Gastroesophageal sphincter (tissue), 3 donors: Measurements from ENCODE around the gene PRKG1.

ENCODE experiments used
- CTCF ChIP-seq, 4 experiments: fragments of 200-600 bp in 2 of 4; fragments of 450-650 bp in 2 of 4; sonication (generic) in 1 of 4; IDR thresholded peaks; one replicate each; pipeline ENCODE4 v1.5.1; 2017 to 2019; ENCODE audit warnings: antibody characterized with exemption in 4 of 4, mild to moderate bottlenecking in 2 of 4, moderate library complexity in 2 of 4
- EP300 ChIP-seq: sonication (generic); formaldehyde crosslinking; IDR thresholded peaks from one replicate; pipeline ENCODE4 v1.6.1; 2017; ENCODE audit warnings: antibody characterized with exemption, mild to moderate bottlenecking
- POLR2A ChIP-seq, 2 donors: fragments of 450-650 bp; IDR thresholded peaks; one replicate each; pipeline ENCODE4 v1.6.1; 2017; ENCODE audit warnings: antibody characterized with exemption in 2 of 2, mild to moderate bottlenecking in 2 of 2, moderate library complexity in 1 of 2

GRCh38 chr10:51699145-51699474 is 624.8 kb downstream of the PRKG1 start:
- TF ChIP-seq POLR2A (IDR thresholded peaks at IDR 0.05) (no peak), CTCF (IDR thresholded peaks at IDR 0.05) (no peak), EP300 (no peak)
